ENCODE results near the gene PARVG.
"Not testable (repeated sequence)": the region's sequence is repeated elsewhere in the genome, so short reads cannot be mapped to it uniquely, and the experiment has no call there.

PARVG gene

GRCh38 chr22:44229809-44230208 is 49.1 kb downstream of the PARVG start:
- no peak overlapping the region for H3K4me3 ChIP-seq
- no peaks in the 10 kb centered on the region for H3K36me3 ChIP-seq (ENCODE audit: insufficient read depth, low read length)
- DNase-seq (ENCODE audit: low read depth, low spot score) = no peak
- H3K9me3 ChIP-seq (ENCODE audit: low read depth, low read length) = no peaks in the 10 kb centered on the region
- TF ChIP-seq FOXP2 (optimal IDR thresholded peaks at IDR 0.05; ENCODE audit: control extremely low read depth, extremely low read length, insufficient read depth) = no peak
- TF ChIP-seq POLR2AphosphoS5 (IDR thresholded peaks at IDR 0.05; ENCODE audit: borderline replicate concordance, low read depth, low read length) = no peak
- no peak for TF ChIP-seq EZH2 (IDR thresholded peaks at IDR 0.05)
- H3K9ac ChIP-seq (ENCODE audit: insufficient read length) = no peak overlapping the region
- no peak overlapping the region for H3K27ac ChIP-seq

- Histone ChIP-seq H3K36me3 (ENCODE audit: insufficient read depth, low read length) (no peaks in the 10 kb centered on the region), H3K9ac (ENCODE audit: insufficient read length) (no peak overlapping the region), H3K9me3 (ENCODE audit: low read depth, low read length) (no peaks in the 10 kb centered on the region), H3K4me3 (no peak overlapping the region), H3K27ac (no peak overlapping the region)
- no peak for TF ChIP-seq FOXP2 (optimal IDR thresholded peaks at IDR 0.05; ENCODE audit: control extremely low read depth, extremely low read length, insufficient read depth)
- no peak for TF ChIP-seq POLR2AphosphoS5 (IDR thresholded peaks at IDR 0.05; ENCODE audit: borderline replicate concordance, low read depth, low read length)
- no peak for TF ChIP-seq EZH2 (IDR thresholded peaks at IDR 0.05)
- DNase-seq (ENCODE audit: low read depth, low spot score) = no peak
These were observed 50.5 kb downstream of the PARVG start for GRCh38 chr22:44231233-44231632.

GRCh38 chr22:44234372-44234771 is 53.6 kb downstream of the PARVG start:
- H3K27ac ChIP-seq; H3K9me3 ChIP-seq (ENCODE audit: low read depth, low read length): not testable (repeated sequence)

DNA sequence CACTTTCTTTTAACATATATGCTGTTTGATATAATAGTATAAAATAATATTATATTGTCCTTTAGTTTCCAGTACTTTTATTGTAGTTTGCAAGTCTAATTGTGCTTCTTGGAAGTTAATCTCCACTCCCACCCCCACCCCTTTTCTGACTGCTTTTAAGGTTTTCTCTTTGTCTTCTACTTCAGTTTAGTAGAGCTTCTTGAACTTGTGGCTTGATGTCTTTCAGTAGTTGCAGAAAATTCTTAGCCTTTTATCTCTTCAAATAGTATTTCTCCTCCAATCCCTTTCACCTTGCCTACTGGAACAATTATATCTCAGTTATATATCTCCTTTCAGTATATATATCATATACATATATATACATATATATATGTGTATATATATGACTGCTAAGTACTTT is 56.6 kb downstream of the PARVG start:
- no peak overlapping the region for H3K4me3 ChIP-seq
- no peak for TF ChIP-seq EZH2 (IDR thresholded peaks at IDR 0.05)
- TF ChIP-seq POLR2AphosphoS5 (IDR thresholded peaks at IDR 0.05; ENCODE audit: borderline replicate concordance, low read depth, low read length) = no peak
- TF ChIP-seq FOXP2 (optimal IDR thresholded peaks at IDR 0.05; ENCODE audit: control extremely low read depth, extremely low read length, insufficient read depth) = no peak

More at GRCh38 chr22:44234372-44234771, 53.6 kb downstream of the PARVG start:
- H3K36me3 ChIP-seq (ENCODE audit: insufficient read depth, low read length); DNase-seq (ENCODE audit: low read depth, low spot score); H3K4me3 ChIP-seq; H3K9ac ChIP-seq (ENCODE audit: insufficient read length): not testable (repeated sequence)

DNA sequence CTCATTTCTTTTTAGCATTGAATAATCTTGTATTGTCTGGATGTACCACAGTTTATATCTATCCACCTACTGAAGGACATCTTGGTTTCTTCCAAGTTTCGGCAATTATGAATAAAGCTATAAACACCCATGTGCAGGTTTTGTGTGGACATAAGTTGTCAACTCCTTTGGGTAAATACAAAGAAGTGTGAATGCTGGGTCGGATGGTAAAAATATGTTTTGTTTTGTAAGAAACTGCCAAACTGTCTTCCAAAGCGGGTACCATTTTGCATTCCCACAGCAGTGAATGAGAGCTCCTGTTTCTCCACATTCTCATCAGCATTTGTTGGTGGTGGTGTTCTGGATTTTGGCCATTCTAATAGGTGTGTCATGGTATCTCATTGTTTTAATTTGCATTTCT is 60.4 kb downstream of the PARVG start:
- H3K27ac ChIP-seq; DNase-seq (ENCODE audit: low read depth, low spot score); H3K36me3 ChIP-seq (ENCODE audit: insufficient read depth, low read length); H3K4me3 ChIP-seq; H3K9me3 ChIP-seq (ENCODE audit: low read depth, low read length); H3K9ac ChIP-seq (ENCODE audit: insufficient read length): not testable (repeated sequence)

More for the DNA sequence above, 56.6 kb downstream of the PARVG start:
- Histone ChIP-seq H3K9me3 (ENCODE audit: low read depth, low read length) (no peaks in the 10 kb centered on the region), H3K36me3 (ENCODE audit: insufficient read depth, low read length) (no peaks in the 10 kb centered on the region), H3K27ac (no peak overlapping the region), H3K9ac (ENCODE audit: insufficient read length) (no peak overlapping the region)
- DNase-seq (ENCODE audit: low read depth, low spot score) = no peak

DNA sequence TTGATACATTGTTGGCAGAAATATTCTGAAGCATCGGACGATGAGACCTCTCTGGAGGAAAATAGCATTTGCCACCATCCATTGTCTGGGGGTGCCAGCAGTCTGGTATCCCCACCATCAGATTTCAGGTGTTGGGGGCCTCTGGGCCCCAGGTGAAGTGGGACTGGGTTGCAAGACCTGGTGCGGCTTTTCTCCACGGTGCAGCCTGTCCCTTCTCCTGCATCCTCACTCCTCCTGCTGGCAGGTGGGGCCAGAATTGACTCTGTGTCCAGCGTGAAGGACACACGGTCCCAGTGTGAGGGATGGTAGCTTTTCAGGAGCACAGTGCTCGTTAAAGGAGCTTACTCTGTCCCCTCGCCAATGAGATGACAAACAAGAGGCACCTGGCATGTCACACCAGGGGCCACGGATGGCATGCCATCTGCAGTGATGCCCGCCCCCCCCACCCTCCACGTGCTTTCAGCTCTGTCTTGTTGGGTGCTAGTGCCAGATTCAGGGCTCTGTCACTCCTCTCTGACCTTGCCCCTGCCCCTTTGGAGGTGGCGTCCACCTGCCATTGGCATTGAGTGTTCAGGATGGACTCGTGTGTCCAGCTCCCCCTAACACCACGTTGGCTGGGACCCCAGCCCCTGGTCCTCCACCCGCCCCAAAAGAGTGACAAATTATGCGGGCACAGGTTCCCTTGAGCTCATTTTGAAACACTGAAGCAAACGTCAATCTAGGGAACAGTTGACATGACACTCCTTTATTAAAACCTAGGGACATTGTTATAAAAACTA is 62.4 kb downstream of the PARVG start:
- DNase-seq (ENCODE audit: low read depth, low spot score) = no peak
- no peak overlapping the region for H3K4me3 ChIP-seq
- TF ChIP-seq FOXP2 (optimal IDR thresholded peaks at IDR 0.05; ENCODE audit: control extremely low read depth, extremely low read length, insufficient read depth) (no peak), POLR2AphosphoS5 (IDR thresholded peaks at IDR 0.05; ENCODE audit: borderline replicate concordance, low read depth, low read length) (no peak), EZH2 (IDR thresholded peaks at IDR 0.05) (no peak)
- H3K27ac ChIP-seq = no peak overlapping the region
- H3K9ac ChIP-seq (ENCODE audit: insufficient read length) = no peak overlapping the region
- H3K9me3 ChIP-seq (ENCODE audit: low read depth, low read length) = no peaks in the 10 kb centered on the region
- H3K36me3 ChIP-seq (ENCODE audit: insufficient read depth, low read length) = no peaks in the 10 kb centered on the region

GRCh38 chr22:44243761-44244160 is 63.0 kb downstream of the PARVG start:
- TF ChIP-seq FOXP2 (optimal IDR thresholded peaks at IDR 0.05; ENCODE audit: control extremely low read depth, extremely low read length, insufficient read depth) = no peak
- no peak for TF ChIP-seq POLR2AphosphoS5 (IDR thresholded peaks at IDR 0.05; ENCODE audit: borderline replicate concordance, low read depth, low read length)
- TF ChIP-seq EZH2 (IDR thresholded peaks at IDR 0.05) = no peak
- Histone ChIP-seq H3K36me3 (ENCODE audit: insufficient read depth, low read length) (no peaks in the 10 kb centered on the region), H3K9me3 (ENCODE audit: low read depth, low read length) (no peaks in the 10 kb centered on the region), H3K27ac (no peak overlapping the region), H3K9ac (ENCODE audit: insufficient read length) (no peak overlapping the region), H3K4me3 (no peak overlapping the region)
- no peak for DNase-seq (ENCODE audit: low read depth, low spot score)

GRCh38 chr22:44244265-44244822 is 63.6 kb downstream of the PARVG start:
- Histone ChIP-seq H3K4me3 (no peak overlapping the region), H3K27ac (no peak overlapping the region), H3K36me3 (ENCODE audit: insufficient read depth, low read length) (no peaks in the 10 kb centered on the region), H3K9me3 (ENCODE audit: low read depth, low read length) (no peaks in the 10 kb centered on the region), H3K9ac (ENCODE audit: insufficient read length) (no peak overlapping the region)
- DNase-seq (ENCODE audit: low read depth, low spot score) = no peak
- no peak for TF ChIP-seq EZH2 (IDR thresholded peaks at IDR 0.05)
- TF ChIP-seq POLR2AphosphoS5 (IDR thresholded peaks at IDR 0.05; ENCODE audit: borderline replicate concordance, low read depth, low read length) = no peak
- TF ChIP-seq FOXP2 (optimal IDR thresholded peaks at IDR 0.05; ENCODE audit: control extremely low read depth, extremely low read length, insufficient read depth) = no peak

- H3K27ac ChIP-seq = no peak overlapping the region
- H3K9me3 ChIP-seq (ENCODE audit: low read depth, low read length) = no peaks in the 10 kb centered on the region
- no peak overlapping the region for H3K4me3 ChIP-seq
- TF ChIP-seq POLR2AphosphoS5 (IDR thresholded peaks at IDR 0.05; ENCODE audit: borderline replicate concordance, low read depth, low read length) (no peak), FOXP2 (optimal IDR thresholded peaks at IDR 0.05; ENCODE audit: control extremely low read depth, extremely low read length, insufficient read depth) (no peak), EZH2 (IDR thresholded peaks at IDR 0.05) (no peak)
- no peaks in the 10 kb centered on the region for H3K36me3 ChIP-seq (ENCODE audit: insufficient read depth, low read length)
- H3K9ac ChIP-seq (ENCODE audit: insufficient read length) = no peak overlapping the region
- DNase-seq (ENCODE audit: low read depth, low spot score) = no peak
These were observed 64.7 kb downstream of the PARVG start for GRCh38 chr22:44245438-44245837.

Measured in SK-N-MC (cell line).